Activated CD8-positive, alpha-beta T cell treated with anti-CD3 and anti-CD28 coated beads for 36 hours (primary cell): ENCODE measurements around the gene LYRM4. TPM values are rescaled to one million over a fixed set of nuclear protein-coding genes. Genes with fewer than 3 reads are reported as not detected.

Experiments used
- ATAC-seq: fragments of 200-7000 bp; cut with Tn5 transposase; one replicate; pipeline ENCODE4 v1.10.0; 2021; ENCODE audit warnings: mild to moderate bottlenecking, moderate library complexity
- CTCF ChIA-PET: fragments of 350-600 bp; sonication (Branson Sonifier 250); formaldehyde crosslinking; loops from one replicate; lab custom pipeline; 2021; ENCODE audit warnings: antibody characterized with exemption; lab: Charles Lee
- POLR2A ChIA-PET: fragments of 350-600 bp; sonication (Branson Sonifier 250); formaldehyde crosslinking; loops from one replicate; lab custom pipeline; 2021; ENCODE audit warnings: antibody characterized with exemption; lab: Charles Lee
- DNase-seq: peaks from one replicate; pipeline ENCODE4 v3.0.0-alpha.2; 2020
- H3K27ac Mint-ChIP-seq: one replicate; pipeline ENCODE4 v1.8.0; 2021; ENCODE audit warnings: mild to moderate bottlenecking, mixed read lengths
- H3K27me3 Mint-ChIP-seq: one replicate; pipeline ENCODE4 v1.8.0; 2021; ENCODE audit warnings: mixed read lengths
- H3K36me3 Mint-ChIP-seq: one replicate; pipeline ENCODE4 v1.8.0; 2021; ENCODE audit warnings: low read depth, mixed read lengths
- H3K4me1 Mint-ChIP-seq: one replicate; pipeline ENCODE4 v1.8.0; 2021; ENCODE audit warnings: low read depth, mixed read lengths
- H3K4me3 Mint-ChIP-seq: one replicate; pipeline ENCODE4 v1.8.0; 2021; ENCODE audit warnings: mild to moderate bottlenecking, moderate library complexity, mixed read lengths
- H3K9me3 Mint-ChIP-seq: one replicate; pipeline ENCODE4 v1.8.0; 2021; ENCODE audit warnings: mixed read lengths
- CTCF ChIP-seq: fragments of 200-600 bp; IDR thresholded peaks from one replicate; pipeline ENCODE4 v1.8.0; 2022; ENCODE audit warnings: antibody characterized with exemption, mild to moderate bottlenecking
- intact Hi-C: fragments of 100-400 bp; cut with micrococcal nuclease; formaldehyde crosslinking; loops from one replicate; pipeline ENCODE4 v1.10.0; 2022
- total RNA-seq, 2 experiments: library from RNA; stranded (reverse); gene quantifications; one replicate each; pipeline ENCODE4 v1.2.3, GENCODE V29; 2021

LYRM4 gene
- total RNA-seq, 2 experiments from 2014 or later: 43.5 to 50.6 TPM

GRCh38 chr6:5120011-5120410, 140.7 kb downstream of the LYRM4 start:
- H3K27ac Mint-ChIP-seq: no peak overlapping the region
- TF ChIP-seq CTCF: no peak
- no peak overlapping the region for H3K4me3 Mint-ChIP-seq
- no peak for ATAC-seq
- POLR2A ChIA-PET: no interaction called here
- no peak for DNase-seq
- intact Hi-C loops: no loop called here
- no peaks in the 10 kb centered on the region for H3K36me3 Mint-ChIP-seq
- no peaks in the 10 kb centered on the region for H3K4me1 Mint-ChIP-seq
- H3K9me3 Mint-ChIP-seq: no peaks in the 10 kb centered on the region
- no peaks in the 10 kb centered on the region for H3K27me3 Mint-ChIP-seq
- CTCF ChIA-PET: interaction anchor here (1.6 kb wide), 1 partner anchor 24 kb away, joined by 4 read pairs; no protein-coding TSS in a partner anchor

- ATAC-seq: no peak
- H3K27me3 Mint-ChIP-seq: no peaks in the 10 kb centered on the region
- TF ChIP-seq CTCF: no peak
- DNase-seq: no peak
- no peak overlapping the region for H3K4me3 Mint-ChIP-seq
- intact Hi-C loops: no loop called here
- POLR2A ChIA-PET: no interaction called here
- H3K36me3 Mint-ChIP-seq: no peaks in the 10 kb centered on the region
- CTCF ChIA-PET: interaction anchor here (1.6 kb wide), 1 partner anchor 24 kb away, joined by 4 read pairs; no protein-coding TSS in a partner anchor
- H3K4me1 Mint-ChIP-seq: no peaks in the 10 kb centered on the region
- no peak overlapping the region for H3K27ac Mint-ChIP-seq
- no peaks in the 10 kb centered on the region for H3K9me3 Mint-ChIP-seq
Measured at GRCh38 chr6:5119090-5119951, 141.4 kb downstream of the LYRM4 start.

GRCh38 chr6:5116243-5116991, 144.3 kb downstream of the LYRM4 start:
- ChIA-PET CTCF (no interaction called here), POLR2A (no interaction called here)
- H3K36me3 Mint-ChIP-seq: no peaks in the 10 kb centered on the region
- no peak overlapping the region for H3K27ac Mint-ChIP-seq
- H3K27me3 Mint-ChIP-seq: no peaks in the 10 kb centered on the region
- ATAC-seq: no peak
- TF ChIP-seq CTCF: no peak
- no peak overlapping the region for H3K4me3 Mint-ChIP-seq
- intact Hi-C loops: no loop called here
- DNase-seq: no peak
- no peaks in the 10 kb centered on the region for H3K4me1 Mint-ChIP-seq
- H3K9me3 Mint-ChIP-seq: no peaks in the 10 kb centered on the region

- no peak for TF ChIP-seq CTCF
- ChIA-PET CTCF (no interaction called here), POLR2A (no interaction called here)
- no peaks in the 10 kb centered on the region for H3K27me3 Mint-ChIP-seq
- H3K36me3 Mint-ChIP-seq: no peaks in the 10 kb centered on the region
- H3K27ac Mint-ChIP-seq: no peak overlapping the region
- no peaks in the 10 kb centered on the region for H3K4me1 Mint-ChIP-seq
- H3K4me3 Mint-ChIP-seq: no peak overlapping the region
- no peak for DNase-seq
- intact Hi-C loops: no loop called here
- ATAC-seq: no peak
- no peaks in the 10 kb centered on the region for H3K9me3 Mint-ChIP-seq
Measured at GRCh38 chr6:5115168-5115567, 145.6 kb downstream of the LYRM4 start.

- ChIA-PET CTCF (no interaction called here), POLR2A (no interaction called here)
- H3K27ac Mint-ChIP-seq: no peak overlapping the region
- no peak for ATAC-seq
- H3K36me3 Mint-ChIP-seq: peaks cover 2% of the 10 kb centered on the region
- H3K4me3 Mint-ChIP-seq: no peak overlapping the region
- H3K27me3 Mint-ChIP-seq: no peaks in the 10 kb centered on the region
- no peak for TF ChIP-seq CTCF
- intact Hi-C loops: no loop called here
- H3K4me1 Mint-ChIP-seq: no peaks in the 10 kb centered on the region
- no peak for DNase-seq
- no peaks in the 10 kb centered on the region for H3K9me3 Mint-ChIP-seq
Measured at GRCh38 chr6:5113096-5113495, 147.7 kb downstream of the LYRM4 start.
